ENCODE measurements around the gene IL18RAP. TPM values are rescaled to one million over a fixed set of nuclear protein-coding genes. Genes with fewer than 3 reads are reported as not detected.

Gene IL18RAP, protein sequence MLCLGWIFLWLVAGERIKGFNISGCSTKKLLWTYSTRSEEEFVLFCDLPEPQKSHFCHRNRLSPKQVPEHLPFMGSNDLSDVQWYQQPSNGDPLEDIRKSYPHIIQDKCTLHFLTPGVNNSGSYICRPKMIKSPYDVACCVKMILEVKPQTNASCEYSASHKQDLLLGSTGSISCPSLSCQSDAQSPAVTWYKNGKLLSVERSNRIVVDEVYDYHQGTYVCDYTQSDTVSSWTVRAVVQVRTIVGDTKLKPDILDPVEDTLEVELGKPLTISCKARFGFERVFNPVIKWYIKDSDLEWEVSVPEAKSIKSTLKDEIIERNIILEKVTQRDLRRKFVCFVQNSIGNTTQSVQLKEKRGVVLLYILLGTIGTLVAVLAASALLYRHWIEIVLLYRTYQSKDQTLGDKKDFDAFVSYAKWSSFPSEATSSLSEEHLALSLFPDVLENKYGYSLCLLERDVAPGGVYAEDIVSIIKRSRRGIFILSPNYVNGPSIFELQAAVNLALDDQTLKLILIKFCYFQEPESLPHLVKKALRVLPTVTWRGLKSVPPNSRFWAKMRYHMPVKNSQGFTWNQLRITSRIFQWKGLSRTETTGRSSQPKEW
- 1 to 10 TPM in 1 of 2 donors, under 1 TPM in 1; 0.30 to 1.4 TPM for total RNA-seq

DNA sequence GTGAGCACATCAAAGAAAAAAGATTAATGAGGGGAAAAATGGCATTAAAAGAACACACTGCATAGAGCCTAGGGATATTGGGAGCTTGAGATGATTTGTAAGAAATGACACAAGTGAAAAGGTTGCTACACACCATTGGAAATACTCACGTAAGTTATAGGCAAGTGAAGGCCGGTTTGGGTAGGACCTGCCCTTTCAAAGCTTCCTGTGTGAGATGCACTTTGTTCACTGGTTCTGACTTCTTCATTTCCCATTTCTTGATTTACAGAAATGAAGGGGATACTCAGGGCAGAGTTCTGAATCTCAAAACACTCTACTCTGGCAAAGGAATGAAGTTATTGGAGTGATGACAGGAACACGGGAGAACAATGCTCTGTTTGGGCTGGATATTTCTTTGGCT is at the start of gene IL18RAP:
Gene IL18RAP (plus strand): TSS at position 251 of the 400 bp plus-strand sequence. CDS start 118 bp downstream, at position 369.
- Histone ChIP-seq H3K27ac (no peak within 1 kb of the TSS), H3K4me3 (no peak within 1 kb of the TSS), H3K27me3 (no peaks in the 10 kb centered on the region), H3K36me3 (no peaks in the 10 kb centered on the region), H3K4me1 (no peaks in the 10 kb centered on the region), H3K9me3 (no peaks in the 10 kb centered on the region)
- DNase-seq (ENCODE audit: low spot score), result no peak
- TF ChIP-seq, protein P1, sequence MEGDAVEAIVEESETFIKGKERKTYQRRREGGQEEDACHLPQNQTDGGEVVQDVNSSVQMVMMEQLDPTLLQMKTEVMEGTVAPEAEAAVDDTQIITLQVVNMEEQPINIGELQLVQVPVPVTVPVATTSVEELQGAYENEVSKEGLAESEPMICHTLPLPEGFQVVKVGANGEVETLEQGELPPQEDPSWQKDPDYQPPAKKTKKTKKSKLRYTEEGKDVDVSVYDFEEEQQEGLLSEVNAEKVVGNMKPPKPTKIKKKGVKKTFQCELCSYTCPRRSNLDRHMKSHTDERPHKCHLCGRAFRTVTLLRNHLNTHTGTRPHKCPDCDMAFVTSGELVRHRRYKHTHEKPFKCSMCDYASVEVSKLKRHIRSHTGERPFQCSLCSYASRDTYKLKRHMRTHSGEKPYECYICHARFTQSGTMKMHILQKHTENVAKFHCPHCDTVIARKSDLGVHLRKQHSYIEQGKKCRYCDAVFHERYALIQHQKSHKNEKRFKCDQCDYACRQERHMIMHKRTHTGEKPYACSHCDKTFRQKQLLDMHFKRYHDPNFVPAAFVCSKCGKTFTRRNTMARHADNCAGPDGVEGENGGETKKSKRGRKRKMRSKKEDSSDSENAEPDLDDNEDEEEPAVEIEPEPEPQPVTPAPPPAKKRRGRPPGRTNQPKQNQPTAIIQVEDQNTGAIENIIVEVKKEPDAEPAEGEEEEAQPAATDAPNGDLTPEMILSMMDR (IDR thresholded peaks at IDR 0.05), result no peak

DNA sequence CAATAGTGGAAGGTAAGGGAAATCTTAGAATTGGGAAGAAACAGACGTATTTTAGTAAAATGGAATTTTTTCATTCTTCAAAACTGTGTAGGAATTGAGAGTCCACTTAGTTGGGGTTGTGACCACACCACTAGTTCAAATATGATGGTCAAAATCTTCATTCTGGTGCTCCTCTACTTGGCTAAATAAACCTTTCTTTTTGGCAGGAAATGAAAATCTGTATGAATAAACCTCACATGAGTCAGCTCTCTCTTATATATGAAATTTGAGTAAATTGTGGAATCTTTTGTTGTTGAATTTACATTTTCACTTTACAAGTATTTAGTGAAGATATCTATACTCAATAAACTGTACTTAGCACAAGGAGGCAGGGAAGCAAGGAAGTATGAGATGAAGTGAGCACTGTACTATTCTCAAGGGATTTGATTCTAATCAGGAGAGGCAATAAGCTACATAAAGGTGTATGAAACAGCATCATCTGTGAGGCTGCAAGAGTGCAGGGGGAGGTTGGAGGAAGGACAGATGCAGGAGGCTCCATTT is 46.8 kb upstream of the IL18RAP start:
- TF ChIP-seq, protein P1 (IDR thresholded peaks at IDR 0.05), result no peak
- Histone ChIP-seq H3K27ac (no peak overlapping the region), H3K9me3 (no peaks in the 10 kb centered on the region), H3K4me1 (no peaks in the 10 kb centered on the region), H3K27me3 (no peaks in the 10 kb centered on the region), H3K4me3 (no peak overlapping the region), H3K36me3 (no peaks in the 10 kb centered on the region)
- DNase-seq (ENCODE audit: low spot score), result no peak

DNA sequence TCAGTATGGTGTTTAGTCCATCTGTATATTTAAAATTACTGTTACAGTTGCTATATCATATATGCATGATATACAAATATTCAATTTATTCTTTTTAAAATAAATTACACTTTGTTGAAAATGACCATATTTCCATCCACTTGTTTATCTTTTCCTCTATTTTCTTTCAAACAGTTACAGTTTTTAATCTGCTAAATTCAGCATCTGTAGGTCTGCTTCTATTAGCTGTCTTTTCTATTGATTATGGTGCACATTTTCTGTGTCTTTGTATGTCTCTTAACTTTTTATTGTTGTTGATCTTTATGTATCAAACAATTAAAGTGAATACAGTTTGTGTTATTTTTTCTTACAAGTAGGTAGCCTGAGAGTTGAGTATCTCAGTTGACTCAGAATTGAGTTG is 39.2 kb upstream of the IL18RAP start:
- no peak overlapping the region for H3K27ac ChIP-seq
- no peaks in the 10 kb centered on the region for H3K36me3 ChIP-seq
- no peaks in the 10 kb centered on the region for H3K4me1 ChIP-seq
- peaks cover 0 to 31% of the 10 kb centered on the region in 2 donors for H3K9me3 ChIP-seq
- no peaks in the 10 kb centered on the region for H3K27me3 ChIP-seq
- TF ChIP-seq, protein P1 (IDR thresholded peaks at IDR 0.05), result no peak
- no peak overlapping the region for H3K4me3 ChIP-seq
- DNase-seq (ENCODE audit: low spot score), result no peak

DNA sequence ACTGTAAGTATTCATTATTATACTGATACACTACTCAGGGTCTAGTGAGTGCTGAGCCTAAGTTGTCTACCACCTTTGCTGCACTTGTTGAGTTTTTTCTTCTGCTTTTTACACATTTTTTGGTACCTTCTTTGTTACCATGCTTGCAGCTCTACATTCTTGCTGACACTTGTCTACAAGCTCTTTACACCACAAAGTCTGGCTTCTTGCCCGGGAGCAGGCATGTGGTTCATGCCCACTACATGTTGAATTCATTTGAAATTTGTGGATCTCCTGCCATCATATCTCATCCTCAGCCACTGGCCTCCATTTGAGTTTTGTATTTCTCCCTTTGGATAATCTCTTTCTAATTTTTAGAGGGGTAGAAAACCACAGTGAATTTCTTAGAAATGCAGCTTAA is 37.4 kb upstream of the IL18RAP start:
- H3K27ac ChIP-seq, result no peak overlapping the region
- H3K36me3 ChIP-seq, result no peaks in the 10 kb centered on the region
- DNase-seq (ENCODE audit: low spot score), result no peak
- H3K4me1 ChIP-seq, result no peaks in the 10 kb centered on the region
- H3K9me3 ChIP-seq, result peaks cover 0 to 31% of the 10 kb centered on the region in 2 donors
- H3K27me3 ChIP-seq, result no peaks in the 10 kb centered on the region
- TF ChIP-seq, protein P1 (IDR thresholded peaks at IDR 0.05), result no peak
- no peak overlapping the region for H3K4me3 ChIP-seq

DNA sequence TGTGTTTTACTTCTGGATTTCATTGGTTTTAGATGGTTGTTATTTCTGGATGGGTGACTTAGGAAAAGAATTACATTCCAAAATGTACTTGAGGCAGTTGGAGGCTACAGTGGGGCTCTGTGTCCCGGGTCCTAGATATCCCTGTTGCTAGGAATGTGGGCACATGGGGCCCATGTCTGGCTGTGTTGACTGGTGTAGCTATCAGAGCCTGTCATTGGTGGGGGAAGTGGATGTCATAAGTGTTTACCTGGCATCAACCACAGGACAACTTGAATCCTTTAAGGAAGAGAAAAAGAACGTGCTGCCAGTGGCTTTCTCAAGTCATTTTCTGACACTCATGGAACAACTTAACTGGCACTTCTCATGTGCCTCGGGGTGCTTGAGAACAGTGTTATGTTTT is 37.0 kb upstream of the IL18RAP start:
- H3K4me1 ChIP-seq, result no peaks in the 10 kb centered on the region
- no peaks in the 10 kb centered on the region for H3K36me3 ChIP-seq
- no peak overlapping the region for H3K27ac ChIP-seq
- TF ChIP-seq, protein P1 (IDR thresholded peaks at IDR 0.05), result no peak
- DNase-seq (ENCODE audit: low spot score), result no peak
- H3K27me3 ChIP-seq, result no peaks in the 10 kb centered on the region
- no peak overlapping the region for H3K4me3 ChIP-seq
- H3K9me3 ChIP-seq, result peaks cover 0 to 31% of the 10 kb centered on the region in 2 donors

Data from right atrium auricular region (tissue), 2 donors.